Common myeloid progenitor, CD34-positive (primary cell): ENCODE results near the gene OR5L2.
"Not testable (repeated sequence)": the region's sequence is repeated elsewhere in the genome, so short reads cannot be mapped to it uniquely, and the experiment has no call there.

Source experiments
- CTCF ChIA-PET: fragments of 350-600 bp; sonication (Branson Sonifier 250); formaldehyde crosslinking; loops from one replicate; lab custom pipeline; 2021; ENCODE audit warnings: antibody characterized with exemption; lab: Charles Lee
- POLR2A ChIA-PET: fragments of 350-600 bp; sonication (Branson Sonifier 250); formaldehyde crosslinking; loops from one replicate; lab custom pipeline; 2021; ENCODE audit warnings: antibody characterized with exemption; lab: Charles Lee
- DNase-seq, 3 donors: peaks; one replicate each; pipeline versions ENCODE4 v3.0.0 to v3.0.0-alpha.2; 2013
- H3K27ac ChIP-seq, 2 experiments: 1 replicate in 1 of 2; 2 replicates in 1 of 2; pipeline ENCODE4 v1.7.0; 2013; ENCODE audit warnings: inconsistent platforms in 2 of 2, low read length in 2 of 2, mild to moderate bottlenecking in 2 of 2, low read depth in 1 of 2, moderate library complexity in 1 of 2; ENCODE audit not compliant: severe bottlenecking in 2 of 2, insufficient read depth in 1 of 2, poor library complexity in 1 of 2
- H3K27me3 ChIP-seq, 5 experiments: replicated peaks in 2 of 5; 1 replicate in 3 of 5; 2 replicates in 2 of 5; pipeline versions ENCODE4 v1.6.1 to v1.7.0; 2013; ENCODE audit warnings: low read length in 4 of 5, mild to moderate bottlenecking in 2 of 5, moderate library complexity in 2 of 5, inconsistent platforms in 1 of 5; ENCODE audit not compliant: insufficient read depth in 5 of 5, control insufficient read depth in 4 of 5
- H3K36me3 ChIP-seq, 4 experiments: 1 replicate in 2 of 4; 2 replicates in 2 of 4; pipeline versions ENCODE4 v1.6.1 to v1.7.0; 2013; ENCODE audit warnings: low read length in 3 of 4, control low read depth in 1 of 4, mild to moderate bottlenecking in 1 of 4; ENCODE audit not compliant: control insufficient read depth in 4 of 4, insufficient read depth in 4 of 4
- H3K4me1 ChIP-seq, 4 experiments: 1 replicate in 3 of 4; 2 replicates in 1 of 4; pipeline versions ENCODE4 v1.6.1 to v1.7.1; 2013; ENCODE audit warnings: low read length in 3 of 4, mild to moderate bottlenecking in 3 of 4, control low read depth in 1 of 4, inconsistent platforms in 1 of 4, moderate library complexity in 1 of 4; ENCODE audit not compliant: control insufficient read depth in 4 of 4, insufficient read depth in 4 of 4; ENCODE audit errors: control extremely low read depth in 1 of 4
- H3K4me3 ChIP-seq, 7 experiments: 1 replicate in 4 of 7; 2 replicates in 3 of 7; pipeline versions ENCODE4 v1.5.1 to v1.7.0; 2013; ENCODE audit warnings: mild to moderate bottlenecking in 7 of 7, low read length in 6 of 7, moderate library complexity in 6 of 7, inconsistent platforms in 2 of 7, low read depth in 2 of 7, control low read depth in 1 of 7; ENCODE audit not compliant: insufficient read depth in 4 of 7, control insufficient read depth in 1 of 7; ENCODE audit errors: extremely low read depth in 1 of 7
- H3K9me3 ChIP-seq, 5 experiments: 1 replicate in 4 of 5; 2 replicates in 1 of 5; pipeline versions ENCODE4 v1.6.1 to v1.7.1; 2013; ENCODE audit warnings: low read length in 4 of 5, mild to moderate bottlenecking in 2 of 5, inconsistent platforms in 1 of 5, low read depth in 1 of 5, moderate library complexity in 1 of 5; ENCODE audit not compliant: control insufficient read depth in 4 of 5, insufficient read depth in 2 of 5; ENCODE audit errors: control extremely low read depth in 1 of 5
- WGBS: methylation state at CpG from one replicate; pipeline ENCODE4 v1.1.5; 2013; ENCODE audit not compliant: insufficient coverage; 5-methylcytosine and 5-hydroxymethylcytosine counted together

The OR5L2 gene

GRCh38 chr11:55873146-55873545 lies 46.1 kb downstream of the OR5L2 start:
- POLR2A ChIA-PET = not testable (repeated sequence)

More at GRCh38 chr11:55873146-55873545, 46.1 kb downstream of the OR5L2 start:
- H3K27ac ChIP-seq, H3K4me1 ChIP-seq, H3K27me3 ChIP-seq, H3K36me3 ChIP-seq, H3K9me3 ChIP-seq, DNase-seq, CTCF ChIA-PET: not testable (repeated sequence)
- peak overlapping the region in 2 of 7 experiments; percentile 16 to 19 for H3K4me3 ChIP-seq
- WGBS = 41% methylated on average over 32 of the region's 34 CpGs
